ENCODE measurements around the gene ZNF816.

ZNF816 gene

GRCh38 chr19:52938761-52939160, 23.9 kb downstream of the ZNF816 start:
- Histone ChIP-seq H2BK12ac (ENCODE audit: low read length) (no peak overlapping the region), H3K27ac (ENCODE audit: low read depth, low read length) (peak overlapping the region; percentile 85), H3K36me3 (ENCODE audit: control insufficient read depth in 1 of 2, insufficient read depth in 2 of 2, low read length in 2 of 2) (peaks cover 0 to 3% of the 10 kb centered on the region in 2 experiments), H3K79me1 (ENCODE audit: low read length) (peaks cover 32% of the 10 kb centered on the region), H3K4me2 (ENCODE audit: low read length) (no peak overlapping the region), H3K9ac (ENCODE audit: low read length) (no peak overlapping the region), H4K91ac (ENCODE audit: low read depth, low read length) (no peak overlapping the region), H3K4ac (ENCODE audit: low read depth, low read length) (no peak overlapping the region), H3K9me3 (ENCODE audit: insufficient read depth, low read depth, low read length) (no peaks in the 10 kb centered on the region), H2BK120ac (ENCODE audit: insufficient read depth, low read length, poor library complexity) (no peak overlapping the region), H3K23ac (ENCODE audit: low read length) (no peak overlapping the region), H3K4me3 (ENCODE audit: low read depth, low read length) (no peak overlapping the region), H3K18ac (ENCODE audit: low read length) (no peak overlapping the region), H3K79me2 (ENCODE audit: control insufficient read depth, insufficient read depth, low read length, poor library complexity) (peaks cover 9% of the 10 kb centered on the region), H2AFZ (ENCODE audit: insufficient read depth, low read length, poor library complexity) (no peak overlapping the region), H2AK5ac (ENCODE audit: low read length) (no peak overlapping the region), H3K14ac (ENCODE audit: low read length) (no peak overlapping the region), H3K4me1 (ENCODE audit: control insufficient read depth in 1 of 2, insufficient read depth in 2 of 2, low read length in 2 of 2) (peaks cover 26 to 43% of the 10 kb centered on the region in 2 experiments), H2BK5ac (ENCODE audit: low read depth, low read length, poor library complexity) (peak overlapping the region; percentile 35), H4K8ac (ENCODE audit: low read depth, low read length) (no peak overlapping the region), H3K27me3 (ENCODE audit: insufficient read depth, low read length) (no peaks in the 10 kb centered on the region), H4K12ac (ENCODE audit: low read depth, low read length) (no peak overlapping the region)
- WGBS (ENCODE audit: extremely low coverage, insufficient coverage, insufficient read length), result no CpG with 5 or more reads among the region's 5 CpGs
- DNase-seq, result peak; percentile 25 to 94

- Histone ChIP-seq H2BK120ac (ENCODE audit: insufficient read depth, low read length, poor library complexity) (peak overlapping the region; percentile 12), H3K4me1 (ENCODE audit: control insufficient read depth in 1 of 2, insufficient read depth in 2 of 2, low read length in 2 of 2) (peaks cover 29 to 46% of the 10 kb centered on the region in 2 experiments), H2BK5ac (ENCODE audit: low read depth, low read length, poor library complexity) (peak overlapping the region; percentile 12), H3K18ac (ENCODE audit: low read length) (peak overlapping the region; percentile 36), H3K36me3 (ENCODE audit: control insufficient read depth in 1 of 2, insufficient read depth in 2 of 2, low read length in 2 of 2) (peaks cover 0 to 3% of the 10 kb centered on the region in 2 experiments), H3K27ac (ENCODE audit: low read depth, low read length) (peak overlapping the region; percentile 85), H3K9ac (ENCODE audit: low read length) (no peak overlapping the region), H4K91ac (ENCODE audit: low read depth, low read length) (peak overlapping the region; percentile 65), H4K12ac (ENCODE audit: low read depth, low read length) (peak overlapping the region; percentile 1), H3K4ac (ENCODE audit: low read depth, low read length) (peak overlapping the region; percentile 1), H3K79me1 (ENCODE audit: low read length) (peaks cover 19% of the 10 kb centered on the region), H3K9me3 (ENCODE audit: insufficient read depth, low read depth, low read length) (no peaks in the 10 kb centered on the region), H2AFZ (ENCODE audit: insufficient read depth, low read length, poor library complexity) (no peak overlapping the region), H3K4me2 (ENCODE audit: low read length) (peak overlapping the region; percentile 1), H2AK5ac (ENCODE audit: low read length) (peak overlapping the region; percentile 28), H3K14ac (ENCODE audit: low read length) (peak overlapping the region; percentile 48), H2BK12ac (ENCODE audit: low read length) (peak overlapping the region; percentile 34), H3K27me3 (ENCODE audit: insufficient read depth, low read length) (no peaks in the 10 kb centered on the region), H3K23ac (ENCODE audit: low read length) (no peak overlapping the region), H4K8ac (ENCODE audit: low read depth, low read length) (no peak overlapping the region), H3K4me3 (ENCODE audit: low read depth, low read length) (no peak overlapping the region), H3K79me2 (ENCODE audit: control insufficient read depth, insufficient read depth, low read length, poor library complexity) (peaks cover 5% of the 10 kb centered on the region)
- DNase-seq, result no peak
- WGBS (ENCODE audit: extremely low coverage, insufficient coverage, insufficient read length), result no CpG with 5 or more reads among the region's 7 CpGs
Measured at GRCh38 chr19:52936954-52937325, 25.7 kb downstream of the ZNF816 start.

GRCh38 chr19:52936151-52936953, 26.3 kb downstream of the ZNF816 start:
- Histone ChIP-seq H4K8ac (ENCODE audit: low read depth, low read length) (no peak overlapping the region), H3K18ac (ENCODE audit: low read length) (peak overlapping the region; percentile 53), H3K9me3 (ENCODE audit: insufficient read depth, low read depth, low read length) (no peaks in the 10 kb centered on the region), H2BK5ac (ENCODE audit: low read depth, low read length, poor library complexity) (peak overlapping the region; percentile 12), H3K4me2 (ENCODE audit: low read length) (peak overlapping the region; percentile 35), H2BK120ac (ENCODE audit: insufficient read depth, low read length, poor library complexity) (no peak overlapping the region), H3K27me3 (ENCODE audit: insufficient read depth, low read length) (no peaks in the 10 kb centered on the region), H2AK5ac (ENCODE audit: low read length) (no peak overlapping the region), H3K79me2 (ENCODE audit: control insufficient read depth, insufficient read depth, low read length, poor library complexity) (peaks cover 4% of the 10 kb centered on the region), H2AFZ (ENCODE audit: insufficient read depth, low read length, poor library complexity) (no peak overlapping the region), H3K23ac (ENCODE audit: low read length) (no peak overlapping the region), H3K4me3 (ENCODE audit: low read depth, low read length) (no peak overlapping the region), H3K9ac (ENCODE audit: low read length) (no peak overlapping the region), H2BK12ac (ENCODE audit: low read length) (peak overlapping the region; percentile 52), H3K27ac (ENCODE audit: low read depth, low read length) (peak overlapping the region; percentile 85), H4K91ac (ENCODE audit: low read depth, low read length) (peak overlapping the region; percentile 66), H3K36me3 (ENCODE audit: control insufficient read depth in 1 of 2, insufficient read depth in 2 of 2, low read length in 2 of 2) (peaks cover 0 to 3% of the 10 kb centered on the region in 2 experiments), H3K4ac (ENCODE audit: low read depth, low read length) (no peak overlapping the region), H3K4me1 (ENCODE audit: control insufficient read depth in 1 of 2, insufficient read depth in 2 of 2, low read length in 2 of 2) (peaks cover 29 to 46% of the 10 kb centered on the region in 2 experiments), H3K79me1 (ENCODE audit: low read length) (peaks cover 17% of the 10 kb centered on the region), H4K12ac (ENCODE audit: low read depth, low read length) (no peak overlapping the region), H3K14ac (ENCODE audit: low read length) (no peak overlapping the region)
- peak; percentile 33 to 55 for DNase-seq
- no CpG with 5 or more reads among the region's 12 CpGs for WGBS (ENCODE audit: extremely low coverage, insufficient coverage, insufficient read length)

GRCh38 chr19:52935434-52935833, 27.2 kb downstream of the ZNF816 start:
- Histone ChIP-seq H2BK120ac (ENCODE audit: insufficient read depth, low read length, poor library complexity) (no peak overlapping the region), H3K14ac (ENCODE audit: low read length) (no peak overlapping the region), H3K4me2 (ENCODE audit: low read length) (no peak overlapping the region), H4K8ac (ENCODE audit: low read depth, low read length) (no peak overlapping the region), H2AFZ (ENCODE audit: insufficient read depth, low read length, poor library complexity) (no peak overlapping the region), H3K9me3 (ENCODE audit: insufficient read depth, low read depth, low read length) (no peaks in the 10 kb centered on the region), H2BK5ac (ENCODE audit: low read depth, low read length, poor library complexity) (peak overlapping the region; percentile 43), H3K4me1 (ENCODE audit: control insufficient read depth in 1 of 2, insufficient read depth in 2 of 2, low read length in 2 of 2) (peaks cover 29 to 46% of the 10 kb centered on the region in 2 experiments), H3K18ac (ENCODE audit: low read length) (no peak overlapping the region), H4K91ac (ENCODE audit: low read depth, low read length) (no peak overlapping the region), H3K79me2 (ENCODE audit: control insufficient read depth, insufficient read depth, low read length, poor library complexity) (peaks cover 2% of the 10 kb centered on the region), H3K27me3 (ENCODE audit: insufficient read depth, low read length) (no peaks in the 10 kb centered on the region), H3K23ac (ENCODE audit: low read length) (no peak overlapping the region), H3K27ac (ENCODE audit: low read depth, low read length) (peak overlapping the region; percentile 85), H3K9ac (ENCODE audit: low read length) (no peak overlapping the region), H4K12ac (ENCODE audit: low read depth, low read length) (no peak overlapping the region), H3K36me3 (ENCODE audit: control insufficient read depth in 1 of 2, insufficient read depth in 2 of 2, low read length in 2 of 2) (peaks cover 0 to 10% of the 10 kb centered on the region in 2 experiments), H2BK12ac (ENCODE audit: low read length) (peak overlapping the region; percentile 61), H3K4ac (ENCODE audit: low read depth, low read length) (no peak overlapping the region), H3K79me1 (ENCODE audit: low read length) (peaks cover 17% of the 10 kb centered on the region), H3K4me3 (ENCODE audit: low read depth, low read length) (no peak overlapping the region), H2AK5ac (ENCODE audit: low read length) (no peak overlapping the region)
- peak; percentile 24 to 46 for DNase-seq
- no CpG with 5 or more reads among the region's 8 CpGs for WGBS (ENCODE audit: extremely low coverage, insufficient coverage, insufficient read length)
